Measurements from ENCODE around the gene KRT72. TPM values are rescaled to one million over a fixed set of nuclear protein-coding genes. Genes with fewer than 3 reads are reported as not detected.
A peak's percentile ranks its signal among the peaks of the same experiment; 100 is the strongest.

Gene KRT72
- polyA plus RNA-seq, 1 donor (not counting 4 experiments of a cell fraction or from before 2014, with no cell fraction given): not detected

GRCh38 chr12:52577316-52577715, 23.9 kb downstream of the KRT72 start:
- no peaks in the 10 kb centered on the region for H3K79me2 ChIP-seq (ENCODE audit: control insufficient read depth, insufficient read depth, low read length)
- peaks cover 2% of the 10 kb centered on the region for H3K9me1 ChIP-seq (ENCODE audit: control insufficient read depth, extremely low read depth, insufficient read depth, low read length)
- H3K9me3 ChIP-seq (ENCODE audit: control insufficient read depth, low read depth, low read length): no peaks in the 10 kb centered on the region
- FAIRE-seq (no peak), DNase-seq (ENCODE audit: low read depth, low spot score) (no peak)
- H3K36me3 ChIP-seq (ENCODE audit: control insufficient read depth in 2 of 2, extremely low read depth in 1 of 2, insufficient read depth in 2 of 2, low read length in 2 of 2): no peaks in the 10 kb centered on the region
- H3K27ac ChIP-seq (ENCODE audit: control insufficient read depth, insufficient read depth, low read length): no peak overlapping the region
- no peak for TF ChIP-seq CTCF (optimal IDR thresholded peaks at IDR 0.05 in 1 of 3, IDR thresholded peaks at IDR 0.05 in 1 of 3, conservative IDR thresholded peaks at IDR 0.05 in 1 of 3; ENCODE audit: extremely low read depth in 1 of 3, insufficient read depth in 2 of 3, low read length in 3 of 3)
- TF ChIP-seq EZH2 (IDR thresholded peaks at IDR 0.05; ENCODE audit: low read length): no peak
- dilution Hi-C loops (cut with MboI; ENCODE audit: extremely low pct_ligation_motif_present, low sequenced_read_pairs): no loop called here
- H3K27me3 ChIP-seq (ENCODE audit: control insufficient read depth, extremely low read depth, insufficient read depth, low read length): no peaks in the 10 kb centered on the region
- no peak overlapping the region for H3K4me3 ChIP-seq (ENCODE audit: control insufficient read depth in 2 of 3, extremely low read depth in 1 of 3, insufficient read depth in 2 of 3, low read depth in 1 of 3, low read length in 3 of 3)
- no peaks in the 10 kb centered on the region for H4K20me1 ChIP-seq (ENCODE audit: control insufficient read depth, extremely low read depth, insufficient read depth, low read length)
- H3K4me2 ChIP-seq (ENCODE audit: control insufficient read depth, extremely low read depth, insufficient read depth, low read depth, low read length): no peak overlapping the region
- peaks cover 42% of the 10 kb centered on the region for H3K4me1 ChIP-seq (ENCODE audit: control insufficient read depth, extremely low read depth, insufficient read depth, low read length)
- H2AFZ ChIP-seq (ENCODE audit: control insufficient read depth, low read length): no peak overlapping the region
- no peak overlapping the region for H3K9ac ChIP-seq (ENCODE audit: control insufficient read depth, extremely low read depth, insufficient read depth, low read length)

- Histone ChIP-seq H3K9me1 (ENCODE audit: control insufficient read depth, extremely low read depth, insufficient read depth, low read length) (peaks cover under 1% of the 10 kb centered on the region), H3K79me2 (ENCODE audit: control insufficient read depth, insufficient read depth, low read length) (no peaks in the 10 kb centered on the region), H2AFZ (ENCODE audit: control insufficient read depth, low read length) (no peak overlapping the region), H3K36me3 (ENCODE audit: control insufficient read depth in 2 of 2, extremely low read depth in 1 of 2, insufficient read depth in 2 of 2, low read length in 2 of 2) (no peaks in the 10 kb centered on the region), H3K4me1 (ENCODE audit: control insufficient read depth, extremely low read depth, insufficient read depth, low read length) (peaks cover 29% of the 10 kb centered on the region), H3K27ac (ENCODE audit: control insufficient read depth, insufficient read depth, low read length) (no peak overlapping the region), H3K4me2 (ENCODE audit: control insufficient read depth, extremely low read depth, insufficient read depth, low read depth, low read length) (no peak overlapping the region), H3K4me3 (ENCODE audit: control insufficient read depth in 2 of 3, extremely low read depth in 1 of 3, insufficient read depth in 2 of 3, low read depth in 1 of 3, low read length in 3 of 3) (no peak overlapping the region), H3K9me3 (ENCODE audit: control insufficient read depth, low read depth, low read length) (no peaks in the 10 kb centered on the region), H3K9ac (ENCODE audit: control insufficient read depth, extremely low read depth, insufficient read depth, low read length) (no peak overlapping the region), H4K20me1 (ENCODE audit: control insufficient read depth, extremely low read depth, insufficient read depth, low read length) (no peaks in the 10 kb centered on the region), H3K27me3 (ENCODE audit: control insufficient read depth, extremely low read depth, insufficient read depth, low read length) (no peaks in the 10 kb centered on the region)
- FAIRE-seq: peak; percentile 62
- no peak for TF ChIP-seq EZH2 (IDR thresholded peaks at IDR 0.05; ENCODE audit: low read length)
- dilution Hi-C loops (cut with MboI; ENCODE audit: extremely low pct_ligation_motif_present, low sequenced_read_pairs): no loop called here
- no peak for DNase-seq (ENCODE audit: low read depth, low spot score)
Observed at GRCh38 chr12:52575948-52576347, 25.3 kb downstream of the KRT72 start.

GRCh38 chr12:52575256-52575655, 26.0 kb downstream of the KRT72 start:
- Histone ChIP-seq H3K4me2 (ENCODE audit: control insufficient read depth, extremely low read depth, insufficient read depth, low read depth, low read length) (no peak overlapping the region), H3K9me1 (ENCODE audit: control insufficient read depth, extremely low read depth, insufficient read depth, low read length) (no peaks in the 10 kb centered on the region), H2AFZ (ENCODE audit: control insufficient read depth, low read length) (no peak overlapping the region), H3K4me1 (ENCODE audit: control insufficient read depth, extremely low read depth, insufficient read depth, low read length) (peaks cover 22% of the 10 kb centered on the region), H3K27me3 (ENCODE audit: control insufficient read depth, extremely low read depth, insufficient read depth, low read length) (no peaks in the 10 kb centered on the region), H3K9ac (ENCODE audit: control insufficient read depth, extremely low read depth, insufficient read depth, low read length) (no peak overlapping the region), H3K36me3 (ENCODE audit: control insufficient read depth in 2 of 2, extremely low read depth in 1 of 2, insufficient read depth in 2 of 2, low read length in 2 of 2) (no peaks in the 10 kb centered on the region), H3K4me3 (ENCODE audit: control insufficient read depth in 2 of 3, extremely low read depth in 1 of 3, insufficient read depth in 2 of 3, low read depth in 1 of 3, low read length in 3 of 3) (no peak overlapping the region), H4K20me1 (ENCODE audit: control insufficient read depth, extremely low read depth, insufficient read depth, low read length) (no peaks in the 10 kb centered on the region), H3K79me2 (ENCODE audit: control insufficient read depth, insufficient read depth, low read length) (no peaks in the 10 kb centered on the region), H3K27ac (ENCODE audit: control insufficient read depth, insufficient read depth, low read length) (no peak overlapping the region), H3K9me3 (ENCODE audit: control insufficient read depth, low read depth, low read length) (no peaks in the 10 kb centered on the region)
- no peak for FAIRE-seq
- no peak for DNase-seq (ENCODE audit: low read depth, low spot score)
- dilution Hi-C loops (cut with MboI; ENCODE audit: extremely low pct_ligation_motif_present, low sequenced_read_pairs): no loop called here
- no peak for TF ChIP-seq CTCF (optimal IDR thresholded peaks at IDR 0.05 in 1 of 3, IDR thresholded peaks at IDR 0.05 in 1 of 3, conservative IDR thresholded peaks at IDR 0.05 in 1 of 3; ENCODE audit: extremely low read depth in 1 of 3, insufficient read depth in 2 of 3, low read length in 3 of 3)
- TF ChIP-seq EZH2 (IDR thresholded peaks at IDR 0.05; ENCODE audit: low read length): no peak

Data from keratinocyte (primary cell).